HCT116 (cell line): ENCODE results near the gene HINT1.

Experiments
- CEBPB ChIP-seq: IDR thresholded peaks from 2 replicates; pipeline ENCODE4 v1.6.1; 2012; ENCODE audit warnings: low read depth
- CTCF ChIP-seq, 3 experiments: fragments of 200-600 bp in 1 of 3; sonication (generic) in 1 of 3; IDR thresholded peaks in 2 of 3; conservative IDR thresholded peaks in 1 of 3; 2 replicates each; pipeline ENCODE4 v1.5.1; 2012 to 2017; ENCODE audit warnings: low read depth in 2 of 3, low read length in 2 of 3, antibody characterized with exemption in 1 of 3, borderline replicate concordance in 1 of 3, control low read depth in 1 of 3, mild to moderate bottlenecking in 1 of 3, mixed read lengths in 1 of 3, mixed run types in 1 of 3, moderate library complexity in 1 of 3; ENCODE audit not compliant: insufficient read depth in 1 of 3
- EZH2 ChIP-seq: fragments of 200-600 bp; sonication (generic); IDR thresholded peaks from 2 replicates; pipeline ENCODE4 v1.6.1; 2017; ENCODE audit warnings: antibody characterized with exemption, mixed run types
- EZH2phosphoT487 ChIP-seq: fragments of 200-600 bp; IDR thresholded peaks from 2 replicates; pipeline ENCODE4 v1.6.1; 2018; ENCODE audit warnings: antibody characterized with exemption, borderline replicate concordance
- POLR2AphosphoS5 ChIP-seq: IDR thresholded peaks from 2 replicates; pipeline ENCODE4 v1.6.1; 2011; ENCODE audit warnings: mild to moderate bottlenecking, low read depth, low read length, moderate library complexity

- TF ChIP-seq POLR2AphosphoS5 (no peak), CTCF (IDR thresholded peaks at IDR 0.05 in 2 of 3, conservative IDR thresholded peaks at IDR 0.05 in 1 of 3; ENCODE audit: borderline replicate concordance in 1 of 3, insufficient read depth in 1 of 3, low read depth in 2 of 3, low read length in 2 of 3) (no peak), EZH2 (no peak), EZH2phosphoT487 (no peak), CEBPB (no peak)
These were observed 25.7 kb downstream of the HINT1 start for GRCh38 chr5:131139321-131139720.
